Esophagus muscularis mucosa (tissue), 4 donors: ENCODE measurements around the gene MIB1. TPM values are rescaled to one million over a fixed set of nuclear protein-coding genes. Genes with fewer than 3 reads are reported as not detected.
A peak's percentile ranks its signal among the peaks of the same experiment; 100 is the strongest.

Experiments
- DNase-seq: peaks from one replicate; pipeline ENCODE4 v3.0.0-alpha.2; 2017; ENCODE audit errors: extremely low spot score
- H3K27ac ChIP-seq, 4 donors: fragments of 200-600 bp; sonication (generic); replicated peaks in 1 of 4; 1 replicate in 3 of 4; 2 replicates in 1 of 4; pipeline ENCODE4 v1.5.1; 2016 to 2019; ENCODE audit warnings: mild to moderate bottlenecking in 1 of 4
- H3K27me3 ChIP-seq, 4 donors: fragments of 200-600 bp; sonication (generic); one replicate each; pipeline versions ENCODE4 v1.5.1 to v1.6.0; 2016 to 2019
- H3K36me3 ChIP-seq, 4 donors: fragments of 200-600 bp; sonication (generic); one replicate each; pipeline ENCODE4 v1.5.1; 2016 to 2019
- H3K4me1 ChIP-seq, 4 donors: fragments of 200-600 bp; sonication (generic); one replicate each; pipeline ENCODE4 v1.5.1; 2016 to 2019
- H3K4me3 ChIP-seq, 4 donors: fragments of 200-600 bp; sonication (generic); 1 replicate in 2 of 4; 2 replicates in 2 of 4; pipeline ENCODE4 v1.5.1; 2016 to 2019; ENCODE audit warnings: mild to moderate bottlenecking in 4 of 4, moderate library complexity in 1 of 4
- H3K9me3 ChIP-seq, 4 donors: fragments of 200-600 bp; sonication (generic); 1 replicate in 3 of 4; 2 replicates in 1 of 4; pipeline ENCODE4 v1.5.1; 2016 to 2019
- EP300 ChIP-seq: sonication (generic); formaldehyde crosslinking; IDR thresholded peaks from one replicate; pipeline ENCODE4 v1.6.1; 2017; ENCODE audit warnings: antibody characterized with exemption
- POLR2A ChIP-seq: fragments of 450-650 bp; IDR thresholded peaks from one replicate; pipeline ENCODE4 v1.6.1; 2017; ENCODE audit warnings: antibody characterized with exemption, moderate library complexity, mild to moderate bottlenecking, low read depth
- POLR2AphosphoS5 ChIP-seq, 2 donors: sonication (generic); formaldehyde crosslinking; IDR thresholded peaks; one replicate each; pipeline ENCODE4 v1.6.1; 2017; ENCODE audit warnings: antibody characterized with exemption in 2 of 2
- WGBS: methylation state at CpG from one replicate; pipeline ENCODE4 v1.1.5; 2018; 5-methylcytosine and 5-hydroxymethylcytosine counted together
- intact Hi-C: fragments of 100-400 bp; cut with DNase I; formaldehyde crosslinking; loops from one replicate; pipeline ENCODE4 v1.15.1; 2023
- total RNA-seq, 4 donors: library from RNA; depleted of rRNA; stranded (reverse); fragments of >200 nt; gene quantifications; one replicate each; pipeline versions ENCODE4 v1.1.0 to v1.2.1, GENCODE V29; 2016
- TF ChIP-seq, protein P1 (sequence below), 3 experiments: fragments of 200-600 bp in 2 of 3; fragments of 450-650 bp in 1 of 3; sonication (generic) in 2 of 3; IDR thresholded peaks; one replicate each; pipeline ENCODE4 v1.5.1; 2017 to 2019; ENCODE audit warnings: antibody characterized with exemption in 3 of 3, mild to moderate bottlenecking in 2 of 3, moderate library complexity in 1 of 3

MIB1 gene
- total RNA-seq, 4 donors from 2014 or later = 36.0 to 55.3 (median 40.8) TPM

DNA sequence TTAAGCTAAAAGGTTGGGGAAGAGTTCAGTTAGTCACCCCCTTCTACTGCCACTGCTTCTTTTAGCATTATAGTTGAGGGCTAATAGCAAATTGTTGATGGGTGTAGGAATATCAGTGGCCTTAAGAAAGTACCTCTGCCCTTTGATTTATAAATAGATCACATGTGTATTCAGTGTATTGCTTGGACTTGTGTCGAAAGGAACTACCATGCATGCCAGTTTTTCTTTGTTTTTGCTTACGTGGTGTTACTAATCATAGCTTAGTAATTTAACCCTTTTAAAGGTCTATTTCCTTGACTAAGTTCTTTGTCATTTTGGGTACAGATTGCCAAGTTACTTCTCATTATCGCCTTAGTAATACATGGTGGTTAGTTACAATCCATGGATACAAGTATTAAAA is 85.6 kb downstream of the MIB1 start:
- no peak for DNase-seq
- TF ChIP-seq POLR2A (no peak), POLR2AphosphoS5 (IDR thresholded peaks at IDR 0.05) (no peak), EP300 (no peak)
- TF ChIP-seq, protein P1, sequence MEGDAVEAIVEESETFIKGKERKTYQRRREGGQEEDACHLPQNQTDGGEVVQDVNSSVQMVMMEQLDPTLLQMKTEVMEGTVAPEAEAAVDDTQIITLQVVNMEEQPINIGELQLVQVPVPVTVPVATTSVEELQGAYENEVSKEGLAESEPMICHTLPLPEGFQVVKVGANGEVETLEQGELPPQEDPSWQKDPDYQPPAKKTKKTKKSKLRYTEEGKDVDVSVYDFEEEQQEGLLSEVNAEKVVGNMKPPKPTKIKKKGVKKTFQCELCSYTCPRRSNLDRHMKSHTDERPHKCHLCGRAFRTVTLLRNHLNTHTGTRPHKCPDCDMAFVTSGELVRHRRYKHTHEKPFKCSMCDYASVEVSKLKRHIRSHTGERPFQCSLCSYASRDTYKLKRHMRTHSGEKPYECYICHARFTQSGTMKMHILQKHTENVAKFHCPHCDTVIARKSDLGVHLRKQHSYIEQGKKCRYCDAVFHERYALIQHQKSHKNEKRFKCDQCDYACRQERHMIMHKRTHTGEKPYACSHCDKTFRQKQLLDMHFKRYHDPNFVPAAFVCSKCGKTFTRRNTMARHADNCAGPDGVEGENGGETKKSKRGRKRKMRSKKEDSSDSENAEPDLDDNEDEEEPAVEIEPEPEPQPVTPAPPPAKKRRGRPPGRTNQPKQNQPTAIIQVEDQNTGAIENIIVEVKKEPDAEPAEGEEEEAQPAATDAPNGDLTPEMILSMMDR (IDR thresholded peaks at IDR 0.05) = no peak
- Histone ChIP-seq H3K27ac (peak overlapping the region; percentile 25 to 63 (median 42)), H3K4me1 (peaks cover 0 to 47% (median 37%) of the 10 kb centered on the region in 4 donors), H3K36me3 (peaks cover 0 to 5% (median 0%) of the 10 kb centered on the region in 4 donors), H3K9me3 (no peaks in the 10 kb centered on the region), H3K27me3 (no peaks in the 10 kb centered on the region), H3K4me3 (no peak overlapping the region)
- intact Hi-C loops = loop anchor here (10.0 kb wide), 1 partner anchor 81 kb away; the partner anchor contains the start of gene MIB1
- WGBS = 39% methylated on average over 3 of the region's 3 CpGs

DNA sequence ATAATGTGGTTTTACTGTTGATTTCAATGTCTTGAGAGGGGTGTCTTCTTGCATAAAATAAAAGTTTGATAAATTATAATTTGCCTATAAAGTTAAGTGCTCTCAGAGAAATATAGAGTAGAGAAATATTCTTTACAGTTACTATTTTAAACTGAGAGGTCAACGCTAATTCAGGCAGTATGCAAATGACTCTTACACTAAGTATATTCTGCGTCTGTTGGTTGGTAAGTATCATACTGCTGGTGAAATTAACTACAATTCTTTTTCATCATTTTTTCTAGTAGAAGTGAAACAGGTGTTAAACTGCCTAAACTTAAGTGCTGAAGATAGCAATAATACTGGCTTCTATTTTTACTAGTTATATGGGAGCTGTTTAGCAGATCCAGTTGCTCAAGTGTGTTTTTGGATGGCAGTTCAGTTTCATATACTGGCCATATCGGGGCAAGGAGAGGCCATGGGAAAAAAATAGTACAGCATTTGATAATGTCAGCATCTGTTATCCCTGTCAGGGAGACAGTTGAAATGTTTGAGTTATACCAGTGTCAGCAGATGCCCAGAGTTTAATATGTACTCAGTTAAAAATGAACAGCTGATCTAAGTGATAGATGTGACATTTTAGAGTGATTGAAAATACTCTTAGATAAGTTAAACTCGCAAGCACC is 86.2 kb downstream of the MIB1 start:
- intact Hi-C loops = loop anchor here (10.0 kb wide), 1 partner anchor 82 kb away; the partner anchor contains the start of gene MIB1

DNA sequence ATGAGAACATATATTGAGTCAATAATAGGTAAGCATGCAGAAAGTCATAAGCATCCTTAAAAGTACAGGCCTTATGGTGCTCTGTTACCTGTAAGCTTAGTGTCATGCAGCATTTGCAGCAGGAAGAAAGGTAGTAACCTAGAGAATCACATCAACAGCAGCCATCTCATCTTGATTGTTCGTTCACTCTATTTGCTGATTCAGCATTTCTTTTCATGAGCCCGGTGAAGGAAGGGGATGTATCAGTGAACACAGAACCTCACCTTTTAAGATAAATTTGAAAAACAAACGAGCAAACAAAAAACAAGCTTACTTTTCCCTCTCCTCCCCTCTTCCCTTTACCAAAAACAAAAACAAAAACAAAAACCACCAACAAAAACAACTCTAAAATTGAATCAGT is 89.9 kb downstream of the MIB1 start:
- DNase-seq = no peak
- Histone ChIP-seq H3K9me3 (no peaks in the 10 kb centered on the region), H3K27me3 (no peaks in the 10 kb centered on the region), H3K27ac (peak overlapping the region; percentile 73 to 79 (median 76)), H3K36me3 (no peaks in the 10 kb centered on the region), H3K4me1 (peaks cover 7 to 60% (median 47%) of the 10 kb centered on the region in 4 donors), H3K4me3 (peak overlapping the region; percentile 28 to 49 (median 45))
- TF ChIP-seq POLR2AphosphoS5 (IDR thresholded peaks at IDR 0.05) = no peak
- TF ChIP-seq, protein P1 (IDR thresholded peaks at IDR 0.05) = no peak
- no peak for TF ChIP-seq POLR2A
- TF ChIP-seq EP300 = no peak
- intact Hi-C loops = loop anchor here (10.0 kb wide), 2 partner anchors 126 to 216 kb away; partner anchors contain the start of genes ABHD3 and SNRPD1
- WGBS = 51% methylated on average over 3 of the region's 3 CpGs

More for the DNA sequence above, 86.2 kb downstream of the MIB1 start:
- no peak for DNase-seq
- Histone ChIP-seq H3K36me3 (peaks cover 0 to 4% (median 0%) of the 10 kb centered on the region in 4 donors), H3K9me3 (no peaks in the 10 kb centered on the region), H3K4me1 (peaks cover under 1 to 48% (median 38%) of the 10 kb centered on the region in 4 donors), H3K27me3 (no peaks in the 10 kb centered on the region), H3K27ac (peak overlapping the region; percentile 25 to 63 (median 42)), H3K4me3 (no peak overlapping the region)
- TF ChIP-seq, protein P1 (IDR thresholded peaks at IDR 0.05) = no peak
- TF ChIP-seq POLR2AphosphoS5 (IDR thresholded peaks at IDR 0.05) (no peak), EP300 (no peak), POLR2A (no peak)
- WGBS = 66% methylated on average over 4 of the region's 4 CpGs

GRCh38 chr18:21831413-21831831 is 90.8 kb downstream of the MIB1 start:
- peak overlapping the region; percentile 73 to 79 (median 76) for H3K27ac ChIP-seq
- H3K4me1 ChIP-seq = peaks cover 7 to 51% (median 40%) of the 10 kb centered on the region in 4 donors
- peak overlapping the region; percentile 28 to 49 (median 45) for H3K4me3 ChIP-seq
- WGBS = 34% methylated on average over 5 of the region's 5 CpGs
- no peak for DNase-seq
- H3K36me3 ChIP-seq = no peaks in the 10 kb centered on the region
- TF ChIP-seq POLR2AphosphoS5 (IDR thresholded peaks at IDR 0.05) (peak; percentile 47 to 59), POLR2A (no peak)
- TF ChIP-seq, protein P1 (IDR thresholded peaks at IDR 0.05) = no peak
- H3K27me3 ChIP-seq = no peaks in the 10 kb centered on the region
- H3K9me3 ChIP-seq = no peaks in the 10 kb centered on the region
- intact Hi-C loops = loop anchor here (10.0 kb wide), 2 partner anchors 127 to 217 kb away; partner anchors contain the start of genes ABHD3 and SNRPD1
